ENCODE measurements around the gene PTPN14. TPM values are rescaled to one million over a fixed set of nuclear protein-coding genes. Genes with fewer than 3 reads are reported as not detected.
A peak's percentile ranks its signal among the peaks of the same experiment; 100 is the strongest.

PTPN14 gene
- total RNA-seq, 1 experiment from 2014 or later: 243 TPM

DNA sequence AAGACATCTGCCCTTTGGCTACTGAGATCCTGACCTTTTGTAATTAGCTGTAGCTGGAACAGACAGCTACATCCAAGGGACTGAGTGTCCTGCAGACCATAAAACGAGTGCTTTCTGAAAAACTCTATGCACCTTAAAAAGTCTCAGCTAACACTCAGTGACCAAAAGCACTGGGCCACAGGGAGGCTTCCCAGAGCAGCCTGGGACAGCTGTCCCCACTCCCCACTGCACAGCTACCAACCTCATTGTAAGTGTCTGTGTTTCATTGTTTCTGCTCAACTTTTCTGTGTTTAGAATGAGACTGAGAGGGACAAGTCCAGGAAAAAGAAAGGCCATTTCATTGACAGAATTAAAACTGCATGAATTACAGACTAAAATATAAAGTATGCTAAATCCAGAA, 189.8 kb downstream of the PTPN14 start:
- intact Hi-C loops (cut with micrococcal nuclease): no loop called here
- Mint-ChIP-seq H3K9me3 (ENCODE audit: unreplicated experiment) (no peaks in the 10 kb centered on the region), H3K4me1 (ENCODE audit: insufficient read depth, unreplicated experiment) (peaks cover 6% of the 10 kb centered on the region), H3K4me3 (ENCODE audit: unreplicated experiment) (no peak overlapping the region), H3K27ac (ENCODE audit: low read depth, unreplicated experiment) (peak overlapping the region; percentile 16), H3K36me3 (ENCODE audit: insufficient read depth, unreplicated experiment) (peaks cover 100% of the 10 kb centered on the region), H3K27me3 (ENCODE audit: insufficient read depth, unreplicated experiment) (no peaks in the 10 kb centered on the region)
- TF ChIP-seq, protein P1, sequence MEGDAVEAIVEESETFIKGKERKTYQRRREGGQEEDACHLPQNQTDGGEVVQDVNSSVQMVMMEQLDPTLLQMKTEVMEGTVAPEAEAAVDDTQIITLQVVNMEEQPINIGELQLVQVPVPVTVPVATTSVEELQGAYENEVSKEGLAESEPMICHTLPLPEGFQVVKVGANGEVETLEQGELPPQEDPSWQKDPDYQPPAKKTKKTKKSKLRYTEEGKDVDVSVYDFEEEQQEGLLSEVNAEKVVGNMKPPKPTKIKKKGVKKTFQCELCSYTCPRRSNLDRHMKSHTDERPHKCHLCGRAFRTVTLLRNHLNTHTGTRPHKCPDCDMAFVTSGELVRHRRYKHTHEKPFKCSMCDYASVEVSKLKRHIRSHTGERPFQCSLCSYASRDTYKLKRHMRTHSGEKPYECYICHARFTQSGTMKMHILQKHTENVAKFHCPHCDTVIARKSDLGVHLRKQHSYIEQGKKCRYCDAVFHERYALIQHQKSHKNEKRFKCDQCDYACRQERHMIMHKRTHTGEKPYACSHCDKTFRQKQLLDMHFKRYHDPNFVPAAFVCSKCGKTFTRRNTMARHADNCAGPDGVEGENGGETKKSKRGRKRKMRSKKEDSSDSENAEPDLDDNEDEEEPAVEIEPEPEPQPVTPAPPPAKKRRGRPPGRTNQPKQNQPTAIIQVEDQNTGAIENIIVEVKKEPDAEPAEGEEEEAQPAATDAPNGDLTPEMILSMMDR (IDR thresholded peaks at IDR 0.05; ENCODE audit: unreplicated experiment): no peak
- no TSS peak for BruUV-seq (replicated peaks)
- DNase-seq (ENCODE audit: unreplicated experiment): no peak
- ChIA-PET POLR2A (interaction anchor here (0.7 to 1.4 kb wide), 2 partner anchors 14 to 188 kb away, joined by 4 to 6 read pairs; no protein-coding TSS in a partner anchor), CTCF (interaction anchor here (0.5 to 5.1 kb wide), 10 partner anchors 9 to 277 kb away, joined by 3 to 32 read pairs (median 5); no protein-coding TSS in a partner anchor)

DNA sequence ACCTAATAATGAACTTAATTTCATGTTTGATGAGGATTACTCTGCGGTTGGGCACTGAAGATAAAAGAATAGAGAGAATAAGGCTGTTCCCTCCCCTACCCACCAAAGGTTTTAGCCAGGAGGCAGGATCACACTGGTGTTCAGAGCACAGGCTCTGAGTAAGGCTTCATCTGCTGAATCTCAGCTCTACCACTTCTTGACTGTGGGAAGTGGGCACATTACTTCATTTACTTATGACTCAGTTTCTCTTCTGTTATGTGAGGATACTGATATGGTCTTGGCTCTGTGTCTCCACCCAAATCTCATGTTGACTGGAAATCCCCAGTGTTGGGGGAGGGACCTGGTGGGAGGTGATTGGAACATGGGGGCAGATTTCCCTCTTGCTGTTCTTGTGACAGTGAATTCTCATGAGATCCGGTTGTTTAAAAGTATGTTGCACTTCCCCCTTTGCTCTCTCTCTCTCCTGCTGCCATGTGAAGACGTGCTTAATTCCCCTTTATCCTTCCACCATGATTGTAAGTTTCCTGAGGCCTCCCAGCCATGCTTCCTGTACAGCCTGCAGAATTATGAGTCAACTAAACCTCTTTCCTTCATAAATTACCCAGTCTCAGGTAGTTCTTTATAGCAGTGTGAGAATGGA, 190.8 kb downstream of the PTPN14 start:
- no peaks in the 10 kb centered on the region for H3K27me3 Mint-ChIP-seq (ENCODE audit: insufficient read depth, unreplicated experiment)
- no peak for DNase-seq (ENCODE audit: unreplicated experiment)
- TF ChIP-seq, protein P1 (IDR thresholded peaks at IDR 0.05; ENCODE audit: unreplicated experiment): no peak
- no peaks in the 10 kb centered on the region for H3K9me3 Mint-ChIP-seq (ENCODE audit: unreplicated experiment)
- peaks cover 6% of the 10 kb centered on the region for H3K4me1 Mint-ChIP-seq (ENCODE audit: insufficient read depth, unreplicated experiment)
- intact Hi-C loops (cut with micrococcal nuclease): no loop called here
- POLR2A ChIA-PET: interaction anchor here (1.4 to 1.6 kb wide), 3 partner anchors 11 to 221 kb away, joined by 3 to 6 read pairs (median 6); no protein-coding TSS in a partner anchor
- no peak overlapping the region for H3K4me3 Mint-ChIP-seq (ENCODE audit: unreplicated experiment)
- no TSS peak for BruUV-seq (replicated peaks)
- peak overlapping the region; percentile 16 for H3K27ac Mint-ChIP-seq (ENCODE audit: low read depth, unreplicated experiment)
- CTCF ChIA-PET: interaction anchor here (0.5 to 5.1 kb wide), 16 partner anchors 8 to 278 kb away, joined by 3 to 32 read pairs (median 4); no protein-coding TSS in a partner anchor
- peaks cover 100% of the 10 kb centered on the region for H3K36me3 Mint-ChIP-seq (ENCODE audit: insufficient read depth, unreplicated experiment)

DNA sequence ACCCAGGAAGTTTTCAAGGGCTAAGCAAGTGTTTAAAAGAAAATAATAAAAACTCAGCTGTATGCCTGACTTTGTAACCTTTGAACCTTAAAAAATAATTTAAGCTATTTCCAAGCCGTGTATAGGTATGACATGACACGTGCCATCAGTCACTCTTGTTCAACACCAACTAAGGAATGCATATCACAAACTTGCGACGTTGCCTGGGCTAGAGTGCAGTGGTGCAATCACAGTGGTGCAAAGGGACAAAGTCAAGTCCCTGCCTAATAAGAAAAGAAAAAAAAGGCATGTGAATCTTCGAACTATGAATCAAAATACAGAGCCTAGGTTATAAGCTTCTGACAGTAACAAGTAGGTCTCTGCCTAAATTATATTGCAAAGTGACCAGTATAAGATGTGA, 191.3 kb downstream of the PTPN14 start:
- Mint-ChIP-seq H3K9me3 (ENCODE audit: unreplicated experiment) (no peaks in the 10 kb centered on the region), H3K27me3 (ENCODE audit: insufficient read depth, unreplicated experiment) (no peaks in the 10 kb centered on the region), H3K36me3 (ENCODE audit: insufficient read depth, unreplicated experiment) (peaks cover 100% of the 10 kb centered on the region), H3K4me3 (ENCODE audit: unreplicated experiment) (no peak overlapping the region), H3K4me1 (ENCODE audit: insufficient read depth, unreplicated experiment) (peaks cover 6% of the 10 kb centered on the region), H3K27ac (ENCODE audit: low read depth, unreplicated experiment) (no peak overlapping the region)
- intact Hi-C loops (cut with micrococcal nuclease): no loop called here
- ChIA-PET POLR2A (interaction anchor here (1.4 to 1.6 kb wide), 3 partner anchors 12 to 221 kb away, joined by 3 to 6 read pairs (median 6); no protein-coding TSS in a partner anchor), CTCF (interaction anchor here (0.7 to 5.1 kb wide), 12 partner anchors 9 to 433 kb away, joined by 3 to 32 read pairs (median 4); no protein-coding TSS in a partner anchor)
- no TSS peak for BruUV-seq (replicated peaks)
- DNase-seq (ENCODE audit: unreplicated experiment): no peak
- TF ChIP-seq, protein P1 (IDR thresholded peaks at IDR 0.05; ENCODE audit: unreplicated experiment): no peak

DNA sequence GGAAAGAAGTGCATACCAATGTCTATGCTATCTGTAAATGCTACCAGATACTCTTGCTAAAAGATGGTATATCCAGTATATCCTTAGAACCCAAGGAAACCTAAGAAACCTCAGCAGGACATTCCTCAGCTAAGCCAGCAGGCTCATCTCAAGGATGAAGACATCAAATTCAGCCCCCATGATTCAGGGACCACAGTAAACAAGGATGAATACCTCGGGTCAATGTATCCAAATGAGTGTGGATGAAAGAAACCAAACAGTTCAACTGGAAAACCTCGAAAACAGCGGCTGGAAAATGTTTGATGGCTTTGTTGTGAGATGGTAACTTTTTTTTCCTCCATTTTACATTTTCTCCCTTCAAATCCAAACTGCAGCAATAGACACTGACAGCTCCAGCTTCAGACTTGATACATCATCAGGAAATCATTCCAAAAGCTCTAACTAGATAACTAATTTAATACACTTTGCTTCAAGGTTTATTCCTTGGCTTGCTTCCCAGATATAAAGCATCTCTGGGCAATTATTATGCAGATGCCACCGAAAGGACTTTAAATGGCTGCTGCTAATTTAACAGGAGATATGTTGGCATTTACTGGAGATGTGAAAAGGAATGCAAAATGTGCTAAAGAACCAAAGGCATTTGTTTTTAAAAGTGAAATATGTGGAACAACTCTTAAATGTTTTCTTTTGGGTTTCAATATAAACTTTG, 196.8 kb downstream of the PTPN14 start:
- Mint-ChIP-seq H3K4me3 (ENCODE audit: unreplicated experiment) (no peak overlapping the region), H3K27me3 (ENCODE audit: insufficient read depth, unreplicated experiment) (no peaks in the 10 kb centered on the region), H3K27ac (ENCODE audit: low read depth, unreplicated experiment) (no peak overlapping the region), H3K36me3 (ENCODE audit: insufficient read depth, unreplicated experiment) (peaks cover 100% of the 10 kb centered on the region), H3K4me1 (ENCODE audit: insufficient read depth, unreplicated experiment) (no peaks in the 10 kb centered on the region), H3K9me3 (ENCODE audit: unreplicated experiment) (no peaks in the 10 kb centered on the region)
- DNase-seq (ENCODE audit: unreplicated experiment): no peak
- intact Hi-C loops (cut with micrococcal nuclease): no loop called here
- ChIA-PET POLR2A (interaction anchor here (0.9 to 2.0 kb wide), 7 partner anchors 8 to 230 kb away, joined by 3 to 9 read pairs (median 4); partner anchors contain the start of gene PTPN14), CTCF (interaction anchor here (0.6 to 14.0 kb wide), 17 partner anchors 10 to 352 kb away, joined by 3 to 364 read pairs (median 4); no protein-coding TSS in a partner anchor)
- TSS peak; percentile 2 for BruUV-seq (replicated peaks)
- TF ChIP-seq, protein P1 (IDR thresholded peaks at IDR 0.05; ENCODE audit: unreplicated experiment): no peak

Data from MCF 10A (cell line).